SK-MEL-5 (cell line): ENCODE measurements around the gene MTRFR. TPM values are rescaled to one million over a fixed set of nuclear protein-coding genes. Genes with fewer than 3 reads are reported as not detected.

Source experiments
- DNase-seq: peaks from one replicate; pipeline ENCODE4 v3.0.0-alpha.2; 2016; ENCODE audit warnings: low read depth, low spot score
- in situ Hi-C: cut with HindIII; loops from 2 replicates; pipeline ENCODE4 v1.10.0; 2016; ENCODE audit warnings: low sequenced_read_pairs, high pct_unique_total_duplicates, low pct_unique_long_range_greater_than_20kb
- total RNA-seq: library from RNA; depleted of rRNA; stranded (reverse); fragments of >200 nt; shearing (Covaris generic); gene quantifications from 2 replicates; pipeline ENCODE4 v1.2.3, GENCODE V29; 2014

The MTRFR gene
- total RNA-seq, 1 experiment from 2014 or later = 6.9 TPM

DNA sequence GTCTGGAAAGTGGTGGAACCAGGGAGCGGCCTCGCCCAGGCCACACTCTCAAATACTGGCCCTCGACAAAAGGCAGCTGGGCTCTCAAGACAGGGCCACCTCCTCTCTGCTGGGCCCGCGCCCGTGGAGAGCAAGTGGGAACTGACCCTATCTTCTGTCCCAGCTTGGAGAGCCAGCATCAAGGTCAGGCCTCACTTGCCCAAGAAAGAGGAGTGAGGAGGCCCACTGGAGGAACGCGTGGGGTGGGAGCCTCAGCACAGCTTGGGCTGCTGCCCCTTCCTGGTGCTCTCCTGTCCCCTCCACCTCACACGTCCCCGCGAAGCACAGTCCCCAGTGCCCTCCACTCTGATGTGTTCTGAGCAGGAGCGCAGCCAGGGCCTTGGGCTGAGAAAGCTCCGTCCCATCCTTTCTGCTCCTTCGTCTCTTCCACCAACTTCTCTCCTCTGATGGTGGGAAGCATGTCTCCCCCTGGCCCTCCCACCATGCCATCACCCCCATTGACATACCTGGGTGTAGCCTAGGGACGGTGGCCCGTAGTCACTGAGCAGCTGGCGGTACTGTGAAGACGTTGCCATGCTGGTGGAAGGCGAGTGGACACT, 33.5 kb downstream of the MTRFR start:
- DNase-seq = no peak
- in situ Hi-C loops = no loop called here

DNA sequence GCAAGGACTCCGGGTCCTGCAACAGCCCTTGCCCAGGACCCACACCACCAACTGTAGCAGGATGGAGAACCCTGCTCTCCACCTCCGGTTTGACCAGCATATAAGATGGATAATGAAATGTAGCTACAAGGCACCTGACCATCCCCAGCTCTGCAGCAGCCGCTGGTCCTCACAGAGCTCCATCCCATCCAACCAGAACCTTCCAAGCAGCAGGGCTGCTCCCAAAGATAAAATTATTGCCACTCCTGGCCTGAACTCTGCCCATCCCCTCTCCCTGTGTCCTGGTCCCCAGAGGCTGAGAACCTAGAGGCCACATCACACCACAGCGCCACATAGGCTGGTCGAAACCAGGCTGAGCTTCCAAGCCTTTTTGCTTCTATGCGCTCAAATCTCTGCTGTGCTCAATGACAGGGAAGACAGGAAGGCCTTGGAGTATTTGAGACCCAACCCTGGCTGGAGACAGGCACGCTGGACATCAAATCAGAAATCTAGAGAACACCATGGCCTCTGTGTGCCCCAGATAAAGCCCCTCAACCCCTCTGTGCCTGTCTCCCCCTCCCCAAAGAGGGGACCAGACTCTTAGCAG, 34.2 kb downstream of the MTRFR start:
- DNase-seq = no peak
- in situ Hi-C loops = no loop called here

DNA sequence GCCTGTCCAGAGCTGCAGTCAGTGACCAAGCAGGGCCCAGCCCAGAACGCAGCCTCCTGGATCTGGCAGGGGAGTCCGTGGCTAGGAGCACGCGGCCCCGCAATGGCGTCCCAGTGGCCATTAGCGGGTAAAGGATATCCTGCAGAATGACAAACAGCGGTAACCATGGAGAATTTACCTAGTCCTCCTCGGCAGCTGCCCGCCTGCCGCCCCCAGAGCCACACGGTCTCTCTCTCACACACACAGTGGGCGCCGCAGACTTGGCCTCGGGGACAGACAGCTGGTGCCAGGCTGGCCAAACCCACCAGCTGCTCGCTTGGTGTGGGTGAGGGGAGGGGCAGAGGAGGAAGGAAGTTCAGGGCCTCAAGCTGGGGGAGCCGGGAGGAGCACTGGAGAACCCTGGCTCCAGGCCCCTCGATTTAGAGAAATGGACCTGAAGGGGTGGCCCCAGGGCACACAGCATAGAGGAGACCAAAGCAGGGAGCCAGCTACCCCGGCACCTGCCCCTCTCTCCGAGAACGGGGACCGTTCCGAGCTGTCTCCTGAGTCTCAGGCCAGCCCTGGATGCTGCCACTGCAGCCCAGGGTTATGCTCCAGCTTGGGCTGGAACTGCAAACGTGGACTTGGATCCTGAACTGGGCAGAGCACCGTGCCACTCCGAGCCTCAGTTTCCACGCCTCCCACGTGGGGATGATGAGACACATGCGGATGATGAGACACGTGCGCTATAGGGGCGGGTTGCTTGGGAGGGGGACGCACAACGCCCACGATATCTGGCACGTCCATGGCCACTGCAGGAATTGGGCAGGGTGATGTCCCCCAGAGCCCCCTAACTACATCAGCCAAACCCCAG, 35.0 kb downstream of the MTRFR start:
- in situ Hi-C loops = no loop called here
- DNase-seq = no peak

DNA sequence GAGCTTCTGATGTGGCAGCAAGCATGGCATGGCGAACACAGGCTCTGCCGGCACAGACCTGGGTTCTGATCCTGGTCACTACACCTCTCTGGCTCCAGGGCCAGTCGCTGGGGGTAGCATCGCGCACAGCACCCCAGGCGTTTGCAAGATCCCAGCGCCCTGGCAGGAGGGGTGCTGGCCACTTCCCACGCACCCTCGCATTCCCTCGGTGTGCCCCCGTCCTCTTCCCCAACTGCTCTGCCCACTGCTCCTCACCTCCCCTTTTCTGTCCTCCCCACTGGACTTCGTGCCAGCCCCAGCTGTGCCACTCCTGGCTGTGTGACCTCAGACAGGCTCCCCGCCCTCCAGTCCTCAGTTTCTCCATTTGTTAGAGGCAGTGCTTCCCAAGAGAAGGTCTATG, 35.6 kb downstream of the MTRFR start:
- in situ Hi-C loops = no loop called here
- DNase-seq = no peak

DNA sequence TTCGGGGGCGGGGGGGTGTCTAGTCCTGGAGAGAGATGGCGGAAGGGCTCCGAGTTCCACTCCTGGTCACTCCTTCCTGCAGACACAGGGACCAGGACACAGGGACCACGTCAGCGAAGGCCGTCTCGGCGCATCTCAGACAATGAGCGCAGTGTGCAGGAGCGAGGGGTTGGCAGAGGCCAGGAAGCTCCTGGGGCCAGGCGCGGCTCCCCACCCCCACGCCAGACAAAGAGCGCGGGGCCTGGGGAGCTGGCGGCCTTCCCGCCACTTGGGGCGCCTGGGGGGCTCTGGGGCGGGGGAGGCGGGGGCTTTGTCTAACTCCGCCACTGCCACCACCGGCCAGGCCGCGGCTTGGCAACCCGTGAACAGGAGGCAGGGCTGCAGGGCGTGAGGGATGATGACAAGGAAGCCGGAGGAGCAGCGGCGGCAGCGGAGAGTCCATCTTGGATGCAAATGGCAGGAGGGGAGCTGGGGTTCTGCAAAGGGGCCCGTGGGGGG, 36.2 kb downstream of the MTRFR start:
- in situ Hi-C loops = no loop called here
- DNase-seq = peak; percentile 94

DNA sequence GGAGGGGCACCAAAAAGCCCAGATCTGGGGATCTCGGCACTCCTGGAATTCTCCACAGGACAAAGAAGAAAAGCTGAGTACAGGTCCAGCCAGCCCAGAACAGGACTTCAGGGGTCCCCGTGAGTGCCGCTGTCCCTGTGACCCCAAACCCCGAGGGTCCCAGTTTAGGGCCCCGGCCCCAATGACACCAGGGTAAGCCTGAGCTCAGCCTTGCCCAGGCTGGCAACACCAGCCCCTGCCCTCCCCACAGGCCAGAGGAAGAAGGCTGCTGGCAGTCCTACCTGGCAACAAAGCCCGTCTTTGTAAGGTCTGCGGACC, 36.6 kb downstream of the MTRFR start:
- DNase-seq = no peak
- in situ Hi-C loops = no loop called here

DNA sequence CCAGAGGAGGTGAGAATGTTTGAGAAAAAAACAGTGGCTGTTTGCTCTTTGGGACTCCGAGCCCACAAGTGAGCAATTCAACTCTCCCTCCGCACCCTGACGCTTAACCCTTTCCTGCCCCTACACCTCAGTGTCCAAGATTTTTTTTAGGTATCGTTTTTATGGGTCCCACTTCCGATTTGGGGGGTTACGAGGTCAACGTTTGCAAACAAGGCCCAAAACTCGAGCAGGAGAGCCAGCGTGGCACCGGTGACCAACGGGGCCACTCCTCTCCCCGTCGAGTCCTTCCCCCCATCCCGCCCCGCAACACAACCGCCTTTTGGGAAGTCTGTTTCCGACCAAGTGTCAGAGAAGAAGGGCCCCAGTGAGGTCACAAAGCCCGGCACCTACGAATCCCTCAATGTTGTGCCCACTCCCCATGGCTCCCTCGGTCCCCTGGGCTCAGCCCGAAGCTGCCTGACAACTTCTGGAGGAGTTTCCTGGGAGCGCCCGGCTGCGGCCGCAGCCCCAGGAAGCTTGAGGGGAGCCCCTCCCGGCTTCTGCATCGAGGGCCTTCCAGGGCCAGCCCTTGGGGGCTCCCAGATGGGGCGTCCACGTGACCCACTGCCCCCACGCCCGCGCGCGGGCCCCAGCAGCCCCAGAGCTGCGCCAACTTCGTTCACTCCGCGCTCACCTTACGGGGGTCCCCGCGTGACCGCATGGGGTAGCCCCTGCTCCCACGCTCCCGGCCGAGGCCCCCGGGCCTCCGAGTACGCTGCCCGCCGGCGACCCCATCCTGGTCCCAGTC, 37.2 kb downstream of the MTRFR start:
- in situ Hi-C loops = no loop called here
- DNase-seq = peak; percentile 92

DNA sequence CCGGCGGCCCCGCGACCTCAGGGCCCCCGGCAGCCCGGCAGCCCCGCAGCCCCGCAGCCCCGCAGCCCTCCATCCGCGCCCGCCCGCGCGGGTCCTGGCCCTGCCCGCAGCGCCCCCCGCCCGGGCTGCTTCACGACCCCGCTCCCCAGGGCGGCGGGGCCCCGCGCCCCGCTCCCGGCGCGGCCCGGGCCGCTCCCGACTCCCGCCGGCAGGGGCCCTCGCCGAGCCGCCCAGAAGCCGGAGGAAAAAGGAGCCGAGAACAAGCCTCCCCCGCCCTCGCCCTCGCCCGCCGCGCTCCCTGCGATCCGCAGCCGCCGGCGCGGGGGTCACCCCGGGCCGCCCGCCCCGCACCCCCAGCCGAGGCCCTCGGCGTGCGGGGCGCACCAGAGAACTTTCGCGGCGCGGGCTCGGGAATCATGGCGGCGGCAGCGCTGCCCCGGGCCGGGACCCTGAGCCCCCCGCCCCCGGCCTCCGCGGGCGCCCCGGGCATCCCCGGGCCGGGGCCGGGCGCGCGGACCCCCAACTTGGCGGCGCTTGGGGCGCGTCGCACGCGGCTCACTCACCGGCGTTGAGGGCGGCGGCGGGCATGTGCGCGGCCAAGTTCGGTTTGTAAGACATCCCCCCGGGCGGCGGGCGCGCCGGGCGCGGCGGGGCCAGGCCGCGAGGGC, 37.9 kb downstream of the MTRFR start:
- DNase-seq = peak; percentile 58
- in situ Hi-C loops = no loop called here

DNA sequence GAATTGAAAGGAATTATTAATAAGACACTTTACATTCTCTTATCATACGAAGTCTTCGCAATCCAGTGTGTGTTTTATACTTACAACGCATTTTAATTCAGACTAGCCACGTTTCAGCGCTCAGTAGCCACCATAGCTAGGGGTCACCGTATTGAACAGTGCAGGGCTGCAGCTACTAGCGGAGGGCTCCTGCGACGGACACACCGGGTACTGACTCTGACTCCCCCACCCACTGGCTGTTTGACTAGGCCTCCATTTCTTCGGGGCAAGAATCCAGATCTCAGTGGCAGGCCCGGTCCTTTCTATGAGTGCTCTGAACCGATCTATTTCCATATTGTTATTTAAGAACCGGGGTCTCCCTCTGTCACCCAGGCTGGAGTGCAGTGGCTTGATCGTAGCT, 39.9 kb downstream of the MTRFR start:
- no peak for DNase-seq
- in situ Hi-C loops = no loop called here

DNA sequence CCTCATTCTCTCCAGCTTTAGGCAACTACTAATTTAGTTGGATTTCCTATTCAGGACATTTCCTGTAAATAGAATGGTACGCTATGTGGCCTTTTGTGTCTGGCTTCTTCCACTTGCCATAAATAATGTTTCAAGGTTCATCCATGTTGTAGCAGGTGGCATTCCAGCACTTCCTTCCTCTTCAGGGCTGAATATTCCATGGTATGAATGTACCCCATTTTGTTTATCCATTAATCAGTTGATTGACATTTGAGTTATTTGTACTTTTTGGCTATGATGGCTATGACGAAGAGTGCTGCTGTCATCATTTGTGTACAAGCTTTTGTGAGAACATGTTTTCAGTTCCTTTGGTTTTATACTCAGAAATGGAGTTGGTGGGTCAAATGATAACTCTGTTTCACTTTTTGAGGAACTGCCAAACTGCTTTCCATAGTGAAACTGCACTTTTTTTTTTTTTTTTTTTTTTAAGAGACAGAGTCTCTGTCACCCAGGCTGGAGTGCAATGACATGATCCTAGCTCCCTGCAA, 44.9 kb downstream of the MTRFR start:
- DNase-seq = no peak
- in situ Hi-C loops = no loop called here

DNA sequence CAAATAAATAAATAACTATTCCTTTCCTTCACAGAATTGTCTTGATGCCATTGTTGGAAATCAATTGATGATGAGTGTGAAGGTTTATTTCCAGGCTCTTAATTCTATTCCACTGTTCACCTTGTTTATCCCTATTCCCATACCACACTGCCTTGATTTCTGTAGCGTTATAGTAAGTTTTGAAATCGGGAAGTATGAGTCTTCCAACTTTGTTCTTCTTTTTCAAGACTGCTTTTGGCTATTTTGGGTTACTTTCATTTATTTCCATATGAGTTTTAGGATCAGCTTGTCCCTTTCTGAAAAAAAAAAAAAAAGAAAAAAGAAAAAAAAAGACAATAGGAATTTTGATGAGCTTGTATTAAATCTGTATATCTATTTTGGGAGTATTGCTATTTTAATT, 47.7 kb downstream of the MTRFR start:
- no peak for DNase-seq
- in situ Hi-C loops = no loop called here

DNA sequence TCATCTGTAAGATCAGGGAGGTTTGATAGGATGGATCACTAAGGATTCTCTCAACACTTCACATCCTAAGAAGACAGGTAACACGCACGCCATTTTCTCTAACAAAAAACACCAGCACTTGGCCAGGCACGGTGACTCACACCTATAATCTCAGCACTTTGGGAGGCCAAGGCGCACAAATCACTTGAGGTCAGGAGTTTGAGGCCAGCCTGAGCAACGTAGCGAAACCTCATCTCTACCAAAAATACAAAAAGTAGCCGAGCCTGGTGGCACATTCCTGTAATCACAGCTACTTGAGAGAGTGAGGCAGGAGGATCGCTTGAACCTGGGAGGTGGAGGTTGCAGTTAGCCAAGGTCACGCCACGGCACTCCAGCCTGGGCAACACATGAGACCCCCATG, 48.9 kb downstream of the MTRFR start:
- in situ Hi-C loops = no loop called here
- DNase-seq = no peak

DNA sequence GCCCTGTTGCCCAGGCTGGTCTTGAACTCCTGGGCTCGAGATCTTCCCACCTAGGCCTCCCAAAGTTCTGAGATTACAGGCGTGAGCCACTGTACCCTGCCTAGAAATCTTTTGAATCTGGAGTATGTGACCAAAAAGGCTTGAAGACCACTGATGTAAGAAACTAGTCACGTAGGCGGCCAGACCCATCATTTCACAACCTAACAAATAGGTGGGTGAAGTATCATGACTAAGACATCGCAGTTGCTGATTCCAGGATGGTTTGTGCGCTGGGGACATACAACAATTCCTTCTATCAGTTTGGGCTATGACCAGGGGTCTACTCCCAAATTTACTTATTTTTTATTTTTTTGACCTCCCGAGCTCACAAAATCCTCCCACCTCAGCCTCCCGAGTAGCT, 50.2 kb downstream of the MTRFR start:
- in situ Hi-C loops = no loop called here

DNA sequence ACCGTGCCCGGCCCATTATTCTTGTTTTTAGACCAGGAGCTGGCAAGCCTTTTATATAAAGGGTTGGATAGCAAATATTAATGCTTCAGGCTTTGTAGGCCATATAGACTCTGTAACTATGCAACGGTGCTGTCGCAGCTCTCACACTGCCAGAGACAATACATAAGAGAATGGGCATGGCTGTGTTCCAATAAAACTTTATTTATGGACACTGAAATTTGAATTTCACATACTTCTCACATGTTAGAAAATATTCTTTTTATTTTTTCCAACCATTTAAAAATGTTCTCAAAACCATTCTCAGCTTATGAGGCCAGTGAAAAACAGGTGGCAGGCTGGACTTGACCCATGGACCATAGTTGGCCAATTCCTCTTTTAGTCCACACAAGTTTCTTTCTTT, 51.4 kb downstream of the MTRFR start:
- in situ Hi-C loops = no loop called here
- DNase-seq = no peak

More for the DNA sequence above, 50.2 kb downstream of the MTRFR start:
- DNase-seq = no peak

DNA sequence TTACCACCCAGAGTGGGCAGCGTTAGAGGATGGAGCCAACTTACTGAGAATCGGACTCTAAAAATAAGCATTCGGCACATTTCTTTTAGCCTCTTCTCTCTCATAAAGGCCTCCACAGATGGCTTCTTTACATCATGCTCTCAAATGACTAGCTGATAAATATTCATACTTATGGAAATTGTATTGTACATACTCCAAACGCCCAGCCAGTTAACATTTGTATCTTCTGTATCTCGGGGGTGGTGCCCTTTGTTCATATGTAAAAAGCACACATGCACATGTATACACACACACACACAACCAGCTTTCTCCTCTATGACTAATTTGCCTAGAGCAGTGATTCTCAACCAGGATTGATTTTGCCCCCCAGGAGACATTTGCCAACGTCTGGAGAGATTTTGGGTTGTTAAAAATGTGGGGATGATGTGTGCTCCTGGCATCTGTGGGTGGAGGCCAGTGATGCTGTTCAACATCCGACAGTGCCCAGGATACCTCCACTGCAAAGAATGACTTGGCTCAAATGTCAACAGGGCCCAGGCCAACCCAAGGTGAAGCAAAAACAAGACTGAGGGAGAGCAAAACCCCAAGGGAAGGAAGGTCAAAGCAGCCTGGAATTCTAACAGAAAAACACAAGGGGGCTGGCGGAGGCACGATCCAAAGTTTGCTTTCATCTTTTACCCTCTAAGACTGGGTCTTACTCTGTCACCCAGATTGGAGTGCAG, 53.6 kb downstream of the MTRFR start:
- in situ Hi-C loops = no loop called here
- DNase-seq = no peak

DNA sequence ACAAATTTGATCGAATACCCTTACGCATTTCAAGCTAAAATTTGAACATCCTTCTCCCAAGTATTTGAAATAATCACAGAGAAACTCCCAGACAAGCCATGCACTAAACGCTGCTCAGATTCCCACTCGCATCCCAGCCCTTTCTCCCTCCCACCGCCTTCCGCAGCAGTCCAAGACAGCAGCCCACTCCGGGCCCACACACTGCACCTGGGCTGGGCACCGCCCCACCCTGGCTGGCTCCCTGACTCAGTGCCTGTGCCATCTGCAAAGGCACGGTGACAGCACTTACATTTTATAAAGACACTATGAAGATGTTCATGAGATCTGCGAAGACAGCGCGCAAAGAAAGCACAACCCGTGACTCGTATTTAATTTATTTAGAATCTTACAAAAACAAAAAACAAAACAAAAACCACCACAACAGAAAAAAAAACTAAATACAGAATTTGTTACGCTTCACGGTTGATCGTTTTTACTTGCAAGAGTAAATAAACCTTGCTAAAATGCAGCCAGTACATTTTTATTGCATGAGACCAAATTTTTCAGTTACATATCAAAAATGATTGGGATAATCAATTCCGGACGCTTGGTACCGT, 55.6 kb downstream of the MTRFR start:
- DNase-seq = no peak
- in situ Hi-C loops = no loop called here

DNA sequence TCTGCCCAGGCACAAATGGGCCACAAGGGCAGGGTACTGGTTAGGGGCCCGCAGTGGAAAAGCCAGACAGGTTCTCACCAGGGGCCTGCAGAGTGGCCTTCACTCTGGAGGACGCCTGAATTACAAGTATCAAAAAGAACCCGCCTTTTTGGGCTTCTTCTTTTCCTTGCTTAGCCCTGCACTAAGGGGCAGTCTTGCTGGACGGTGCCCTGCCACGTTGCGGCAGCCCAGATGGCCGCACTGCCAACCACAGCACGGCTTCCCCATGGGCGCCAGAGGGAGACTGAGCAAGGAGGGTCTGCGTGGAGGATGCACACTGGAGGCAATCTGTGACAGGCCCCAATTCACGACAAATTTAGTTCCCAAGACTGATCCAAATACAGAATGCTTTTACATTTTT, 56.7 kb downstream of the MTRFR start:
- in situ Hi-C loops = no loop called here
- no peak for DNase-seq
